GM10266 (cell line): ENCODE data around the gene CAMK1D.

Experiments
- DNase-seq: peaks from one replicate; pipeline ENCODE4 v3.0.0; 2012; ENCODE audit errors: extremely low spot score
- CTCF ChIP-seq: IDR thresholded peaks from 2 replicates; pipeline ENCODE4 v1.5.1; 2012; ENCODE audit warnings: mild to moderate bottlenecking, low read depth; ENCODE audit not compliant: control insufficient read depth, insufficient read depth; ENCODE audit errors: missing control alignments

Gene CAMK1D

DNA sequence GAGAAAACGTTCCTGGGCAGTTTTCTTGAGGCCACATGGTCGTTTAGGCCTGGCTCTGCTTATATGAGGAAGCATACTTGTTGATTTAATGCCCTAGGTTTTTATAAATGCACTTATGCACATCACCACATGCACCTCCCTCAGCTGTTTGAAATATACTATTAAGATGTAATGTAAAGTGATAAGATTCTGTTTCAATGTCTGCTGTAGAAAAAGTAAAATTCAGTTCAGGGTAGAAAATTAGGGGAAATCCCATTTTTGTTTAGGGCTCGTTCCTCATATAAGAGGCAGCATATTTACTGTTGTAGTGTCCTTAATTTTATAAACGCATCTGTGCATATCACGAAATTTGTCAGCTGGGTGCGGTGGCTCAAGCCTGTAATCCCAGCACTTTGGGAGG is 7.8 kb upstream of the CAMK1D start:
- no peak for TF ChIP-seq CTCF
- DNase-seq, result no peak

- no peak for DNase-seq
- no peak for TF ChIP-seq CTCF
Measured at GRCh38 chr10:12344375-12345110, 4.8 kb upstream of the CAMK1D start.

GRCh38 chr10:12346707-12347106 is 2.6 kb upstream of the CAMK1D start:
- no peak for TF ChIP-seq CTCF
- no peak for DNase-seq

DNA sequence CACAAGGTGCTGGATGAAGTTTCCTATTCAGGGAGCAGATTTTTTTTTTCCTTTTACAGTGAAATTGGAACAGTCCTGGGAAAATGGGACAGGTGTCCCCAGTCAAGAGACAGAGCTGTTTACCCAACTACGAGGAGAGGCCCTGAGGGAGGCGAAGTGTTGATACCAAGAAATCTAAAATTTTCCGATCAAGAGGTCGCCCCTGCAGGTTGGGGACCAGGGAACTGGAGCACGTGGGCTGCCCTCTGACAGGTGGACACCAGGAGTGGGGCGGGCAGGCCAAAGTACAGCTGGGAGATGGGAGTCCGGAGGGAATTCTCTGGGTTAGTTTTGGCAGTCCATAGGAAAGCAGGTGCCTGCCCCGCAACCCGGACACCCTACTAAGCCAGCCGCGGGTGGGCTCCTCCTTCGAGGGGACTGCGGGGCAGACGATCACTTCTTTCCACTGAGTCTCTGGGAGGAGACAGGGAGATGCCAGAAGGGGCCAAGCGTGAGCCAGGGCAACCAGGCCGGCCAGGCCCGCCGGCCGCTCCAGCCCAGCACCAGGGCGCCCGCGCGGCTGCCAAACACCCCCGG is 965 bp upstream of the CAMK1D start:
- no peak for DNase-seq
- TF ChIP-seq CTCF, result no peak

DNA sequence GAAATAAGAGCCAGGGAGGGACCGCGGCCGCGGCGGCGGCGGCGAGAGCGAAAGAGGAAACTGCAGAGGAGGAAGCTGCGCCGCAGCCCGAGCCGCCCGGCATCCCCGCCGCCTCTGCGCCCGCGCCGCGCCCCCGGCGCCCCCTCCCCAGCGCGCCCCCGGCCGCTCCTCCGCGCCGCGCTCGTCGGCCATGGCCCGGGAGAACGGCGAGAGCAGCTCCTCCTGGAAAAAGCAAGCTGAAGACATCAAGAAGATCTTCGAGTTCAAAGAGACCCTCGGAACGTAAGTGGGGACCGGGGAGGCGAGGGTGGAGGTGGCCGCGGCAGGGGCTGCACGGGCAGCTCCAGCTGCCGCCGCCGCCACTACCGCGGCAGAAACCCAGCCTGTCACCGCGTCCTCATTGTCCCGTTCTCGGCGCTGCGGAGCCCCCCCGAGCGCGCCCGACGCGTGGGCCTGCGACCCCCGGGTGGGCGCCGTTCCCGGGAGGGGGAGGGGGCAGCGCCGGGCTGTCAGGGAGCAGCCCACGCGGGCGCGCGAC is 351 bp downstream of the CAMK1D start:
- DNase-seq, result no peak
- no peak for TF ChIP-seq CTCF

GRCh38 chr10:12350167-12350872 is 973 bp downstream of the CAMK1D start:
- TF ChIP-seq CTCF, result no peak
- peak; percentile 64 for DNase-seq

- no peak for TF ChIP-seq CTCF
- no peak for DNase-seq
Measured at GRCh38 chr10:12350925-12351324, 1.6 kb downstream of the CAMK1D start.
